Skin epidermis (tissue), 12 donors: ENCODE data around the gene BCAS3.
A peak's percentile ranks its signal among the peaks of the same experiment; 100 is the strongest.
"Not testable (repeated sequence)": the region's sequence is repeated elsewhere in the genome, so short reads cannot be mapped to it uniquely, and the experiment has no call there.

Experiments
- H3K27ac ChIP-seq, 21 experiments: fragments of 200-600 bp; sonication (generic) in 11 of 21; one replicate each; pipeline ENCODE4 v1.5.0; 2020; ENCODE audit warnings: mild to moderate bottlenecking in 3 of 21, inconsistent platforms in 2 of 21, moderate library complexity in 2 of 21
- H3K4me3 ChIP-seq, 7 experiments: fragments of 200-600 bp; sonication (generic) in 2 of 7; one replicate each; pipeline ENCODE4 v1.5.0; 2020; ENCODE audit warnings: inconsistent platforms in 2 of 7, mild to moderate bottlenecking in 2 of 7, moderate library complexity in 1 of 7

BCAS3 gene

GRCh38 chr17:60668741-60669140 lies 8.9 kb upstream of the BCAS3 start:
- not testable (repeated sequence) for H3K4me3 ChIP-seq

GRCh38 chr17:60671482-60671881 lies 6.2 kb upstream of the BCAS3 start:
- Histone ChIP-seq H3K4me3 (no peak overlapping the region), H3K27ac (no peak overlapping the region)

More at GRCh38 chr17:60668741-60669140, 8.9 kb upstream of the BCAS3 start:
- not testable (repeated sequence) for H3K27ac ChIP-seq

- H3K27ac ChIP-seq, H3K4me3 ChIP-seq: not testable (repeated sequence)
Observed at GRCh38 chr17:60674637-60675036, 3.0 kb upstream of the BCAS3 start.

GRCh38 chr17:60675997-60676396 lies 1.7 kb upstream of the BCAS3 start:
- H3K27ac ChIP-seq: no peak overlapping the region
- H3K4me3 ChIP-seq: no peak overlapping the region

- peak overlapping the region; percentile 62 to 90 (median 74) for H3K4me3 ChIP-seq
- H3K27ac ChIP-seq: peak overlapping the region in 19 of 21 experiments; percentile 10 to 90 (median 73)
Observed at GRCh38 chr17:60676758-60677307, 818 bp upstream of the BCAS3 start.

GRCh38 chr17:60678118-60678444 lies 430 bp downstream of the BCAS3 start:
- Histone ChIP-seq H3K27ac (peak overlapping the region in 20 of 21 experiments; percentile 31 to 90 (median 78)), H3K4me3 (peak overlapping the region; percentile 62 to 90 (median 74))

- Histone ChIP-seq H3K27ac (no peak overlapping the region), H3K4me3 (no peak overlapping the region)
Observed at GRCh38 chr17:60679287-60679686, 1.6 kb downstream of the BCAS3 start.

- Histone ChIP-seq H3K27ac (no peak overlapping the region), H3K4me3 (no peak overlapping the region)
Observed at GRCh38 chr17:60680754-60681153, 3.1 kb downstream of the BCAS3 start.

- no peak overlapping the region for H3K27ac ChIP-seq
- no peak overlapping the region for H3K4me3 ChIP-seq
Observed at GRCh38 chr17:60685437-60685836, 7.8 kb downstream of the BCAS3 start.

GRCh38 chr17:60695960-60696359 lies 18.3 kb downstream of the BCAS3 start:
- H3K4me3 ChIP-seq: no peak overlapping the region
- H3K27ac ChIP-seq: no peak overlapping the region

GRCh38 chr17:60699090-60699489 lies 21.4 kb downstream of the BCAS3 start:
- H3K4me3 ChIP-seq: no peak overlapping the region
- no peak overlapping the region for H3K27ac ChIP-seq

GRCh38 chr17:60704170-60704569 lies 26.5 kb downstream of the BCAS3 start:
- H3K4me3 ChIP-seq: no peak overlapping the region
- no peak overlapping the region for H3K27ac ChIP-seq

GRCh38 chr17:60712675-60713074 lies 35.0 kb downstream of the BCAS3 start:
- Histone ChIP-seq H3K27ac (no peak overlapping the region), H3K4me3 (no peak overlapping the region)

GRCh38 chr17:60713608-60714007 lies 36.0 kb downstream of the BCAS3 start:
- Histone ChIP-seq H3K27ac (no peak overlapping the region), H3K4me3 (no peak overlapping the region)

- H3K27ac ChIP-seq: no peak overlapping the region
- no peak overlapping the region for H3K4me3 ChIP-seq
Observed at GRCh38 chr17:60716766-60717165, 39.1 kb downstream of the BCAS3 start.

- no peak overlapping the region for H3K4me3 ChIP-seq
- no peak overlapping the region for H3K27ac ChIP-seq
Observed at GRCh38 chr17:60717814-60718213, 40.2 kb downstream of the BCAS3 start.

- Histone ChIP-seq H3K4me3 (no peak overlapping the region), H3K27ac (no peak overlapping the region)
Observed at GRCh38 chr17:60720763-60721531, 43.3 kb downstream of the BCAS3 start.

GRCh38 chr17:60724647-60725046 lies 47.0 kb downstream of the BCAS3 start:
- no peak overlapping the region for H3K4me3 ChIP-seq
- no peak overlapping the region for H3K27ac ChIP-seq

GRCh38 chr17:60729854-60730253 lies 52.2 kb downstream of the BCAS3 start:
- no peak overlapping the region for H3K27ac ChIP-seq
- no peak overlapping the region for H3K4me3 ChIP-seq

GRCh38 chr17:60730273-60730672 lies 52.6 kb downstream of the BCAS3 start:
- no peak overlapping the region for H3K4me3 ChIP-seq
- H3K27ac ChIP-seq: no peak overlapping the region

- H3K27ac ChIP-seq: no peak overlapping the region
- no peak overlapping the region for H3K4me3 ChIP-seq
Observed at GRCh38 chr17:60738287-60738686, 60.6 kb downstream of the BCAS3 start.

GRCh38 chr17:60740584-60740983 lies 62.9 kb downstream of the BCAS3 start:
- Histone ChIP-seq H3K4me3 (no peak overlapping the region), H3K27ac (no peak overlapping the region)
